ENCODE results near the gene RPRML.
A peak's percentile ranks its signal among the peaks of the same experiment; 100 is the strongest.
"Not testable (repeated sequence)": the region's sequence is repeated elsewhere in the genome, so short reads cannot be mapped to it uniquely, and the experiment has no call there.

The RPRML gene

DNA sequence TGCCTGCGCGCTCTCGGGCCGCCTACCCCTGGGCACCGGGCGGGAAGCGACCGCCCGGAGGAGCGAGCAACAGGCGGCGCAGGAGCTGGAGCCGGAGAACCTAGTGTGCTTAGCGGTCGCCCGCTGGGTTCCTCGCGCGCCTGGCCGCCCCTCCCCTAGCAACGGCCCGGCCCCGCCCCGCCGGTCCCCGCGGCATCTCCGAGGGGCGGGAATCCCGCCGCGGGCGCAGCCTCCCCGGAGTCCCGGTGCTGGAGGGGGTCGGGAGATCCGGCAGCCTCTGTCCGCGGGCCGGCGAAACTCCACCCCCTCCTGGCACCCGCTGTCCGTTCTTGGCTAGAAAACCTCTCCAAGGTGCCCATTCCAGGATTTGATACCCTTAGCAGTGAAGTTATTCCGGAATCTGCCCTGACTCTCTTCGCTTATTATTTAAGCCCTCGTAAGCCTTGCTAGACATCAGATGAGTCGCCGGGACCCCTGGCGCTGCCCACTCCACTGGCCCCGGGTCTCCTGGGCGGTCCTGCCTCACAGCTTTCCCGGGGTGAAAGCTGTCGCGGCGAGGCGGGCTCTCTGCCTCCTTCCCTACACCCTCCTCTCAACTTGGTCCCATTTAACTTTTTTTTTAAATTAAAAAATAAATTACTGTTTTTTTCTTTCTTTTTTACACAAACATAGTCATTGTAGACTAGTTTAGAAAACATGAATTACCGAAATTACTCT, at the start of gene RPRML:
Gene RPRML, minus strand, starts transcription at position 107 of the 717 bp plus-strand sequence. CDS start 246 bp downstream, outside the sequence.
- ChIA-PET CTCF (interaction anchor here (0.5 to 0.6 kb wide), 2 partner anchors 160 to 635 kb away, joined by 4 read pairs; no protein-coding TSS in a partner anchor), POLR2A (interaction anchor here (0.6 to 1.0 kb wide), 2 partner anchors 20 to 37 kb away, joined by 3 to 5 read pairs; no protein-coding TSS in a partner anchor)
- peak; percentile 70 for DNase-seq (ENCODE audit: extremely low spot score)
- TF ChIP-seq NFRKB (IDR thresholded peaks at IDR 0.05), result no peak
- no peak for TF ChIP-seq ELF4 (IDR thresholded peaks at IDR 0.05)
- TF ChIP-seq CTBP1 (IDR thresholded peaks at IDR 0.05; ENCODE audit: borderline replicate concordance), result no peak
- no peak for TF ChIP-seq HDGF (IDR thresholded peaks at IDR 0.05; ENCODE audit: borderline replicate concordance)
- TF ChIP-seq L3MBTL2 (conservative IDR thresholded peaks at IDR 0.05), result no peak

DNA sequence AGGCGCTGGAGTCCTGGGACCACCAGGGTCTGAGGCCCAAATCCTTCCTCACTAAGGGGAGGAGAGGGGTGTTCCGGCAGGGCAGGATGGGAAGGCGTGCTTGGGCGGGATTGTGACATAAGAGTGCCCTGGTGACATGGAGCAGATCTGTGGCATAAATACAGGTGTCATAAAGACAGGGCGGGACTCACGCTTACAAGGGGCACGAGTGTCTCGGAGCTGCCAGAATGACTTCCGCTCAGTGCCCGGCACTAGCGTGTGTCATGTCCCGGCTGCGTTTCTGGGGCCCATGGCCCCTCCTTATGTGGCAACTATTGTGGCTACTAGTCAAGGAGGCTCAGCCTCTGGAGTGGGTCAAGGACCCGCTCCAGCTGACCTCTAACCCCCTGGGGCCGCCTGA, 37.9 kb upstream of the RPRML start:
- CTCF ChIA-PET; DNase-seq (ENCODE audit: extremely low spot score); POLR2A ChIA-PET: not testable (repeated sequence)

DNA sequence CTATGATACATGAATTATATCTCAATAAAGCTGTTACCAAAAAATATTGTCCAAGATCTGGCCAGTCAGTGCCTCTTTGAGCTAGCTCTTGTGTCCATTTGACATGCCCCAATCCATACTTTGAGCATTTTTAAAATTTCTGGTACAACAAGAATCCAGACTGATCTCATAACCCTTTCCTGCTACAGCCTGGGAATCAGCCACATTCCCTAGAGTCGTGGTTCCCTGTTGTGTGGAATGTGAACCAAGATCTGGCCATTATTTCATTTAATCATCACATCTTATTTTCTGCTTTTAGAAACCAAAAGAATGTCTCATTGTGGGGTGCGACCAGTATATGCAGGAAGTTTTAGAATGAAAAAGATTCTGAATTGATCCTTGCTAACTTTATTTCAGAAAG, 34.3 kb upstream of the RPRML start:
- TF ChIP-seq LEF1 (IDR thresholded peaks at IDR 0.05; ENCODE audit: borderline replicate concordance) (no peak), ZNF384 (IDR thresholded peaks at IDR 0.05) (no peak), HDGF (IDR thresholded peaks at IDR 0.05; ENCODE audit: borderline replicate concordance) (no peak), BHLHE40 (IDR thresholded peaks at IDR 0.05; ENCODE audit: borderline replicate concordance) (no peak), FOXM1 (IDR thresholded peaks at IDR 0.05; ENCODE audit: borderline replicate concordance) (no peak), SP1 (IDR thresholded peaks at IDR 0.05) (no peak), SUZ12 (IDR thresholded peaks at IDR 0.05) (no peak), TARDBP (IDR thresholded peaks at IDR 0.05) (no peak), NFRKB (IDR thresholded peaks at IDR 0.05) (no peak)
- DNase-seq (ENCODE audit: extremely low spot score), result no peak
- POLR2A ChIA-PET, result no interaction called here
- CTCF ChIA-PET, result no interaction called here

DNA sequence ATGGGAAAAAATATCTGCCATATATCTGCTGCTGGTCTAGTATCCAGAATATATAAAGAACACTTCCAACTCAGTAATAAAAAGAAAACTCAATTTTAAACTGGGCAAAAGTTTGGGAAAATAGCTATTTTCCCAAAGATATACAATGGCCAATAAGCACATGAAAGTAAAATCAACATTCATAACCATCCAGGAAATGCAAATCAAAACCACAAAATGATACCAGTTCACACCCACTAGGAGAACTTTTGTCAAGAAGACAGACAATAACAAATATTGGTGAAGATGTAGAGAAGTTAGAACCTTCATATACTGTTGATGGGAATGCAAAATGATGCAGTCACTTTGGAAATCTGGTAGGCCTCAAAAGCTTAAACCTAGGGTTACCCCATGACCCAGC, 33.4 kb upstream of the RPRML start:
- DNase-seq (ENCODE audit: extremely low spot score), result no peak
- POLR2A ChIA-PET, result no interaction called here
- CTCF ChIA-PET, result no interaction called here
- no peak for TF ChIP-seq ELF4 (IDR thresholded peaks at IDR 0.05)
- no peak for TF ChIP-seq SUZ12 (IDR thresholded peaks at IDR 0.05)
- TF ChIP-seq CTBP1 (IDR thresholded peaks at IDR 0.05; ENCODE audit: borderline replicate concordance), result no peak
- TF ChIP-seq L3MBTL2 (conservative IDR thresholded peaks at IDR 0.05), result no peak
- no peak for TF ChIP-seq FOXK2 (IDR thresholded peaks at IDR 0.05)
- TF ChIP-seq BHLHE40 (IDR thresholded peaks at IDR 0.05; ENCODE audit: borderline replicate concordance), result no peak
- TF ChIP-seq, protein P1, sequence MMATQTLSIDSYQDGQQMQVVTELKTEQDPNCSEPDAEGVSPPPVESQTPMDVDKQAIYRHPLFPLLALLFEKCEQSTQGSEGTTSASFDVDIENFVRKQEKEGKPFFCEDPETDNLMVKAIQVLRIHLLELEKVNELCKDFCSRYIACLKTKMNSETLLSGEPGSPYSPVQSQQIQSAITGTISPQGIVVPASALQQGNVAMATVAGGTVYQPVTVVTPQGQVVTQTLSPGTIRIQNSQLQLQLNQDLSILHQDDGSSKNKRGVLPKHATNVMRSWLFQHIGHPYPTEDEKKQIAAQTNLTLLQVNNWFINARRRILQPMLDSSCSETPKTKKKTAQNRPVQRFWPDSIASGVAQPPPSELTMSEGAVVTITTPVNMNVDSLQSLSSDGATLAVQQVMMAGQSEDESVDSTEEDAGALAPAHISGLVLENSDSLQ (IDR thresholded peaks at IDR 0.05), result no peak
- TF ChIP-seq FOXM1 (IDR thresholded peaks at IDR 0.05; ENCODE audit: borderline replicate concordance), result no peak
- no peak for TF ChIP-seq HDGF (IDR thresholded peaks at IDR 0.05; ENCODE audit: borderline replicate concordance)
- TF ChIP-seq SP1 (IDR thresholded peaks at IDR 0.05), result no peak
- no peak for TF ChIP-seq ZNF384 (IDR thresholded peaks at IDR 0.05)
- no peak for TF ChIP-seq FOXA1 (IDR thresholded peaks at IDR 0.05)
- TF ChIP-seq LEF1 (IDR thresholded peaks at IDR 0.05; ENCODE audit: borderline replicate concordance), result no peak
- TF ChIP-seq ARNT (IDR thresholded peaks at IDR 0.05), result no peak

DNA sequence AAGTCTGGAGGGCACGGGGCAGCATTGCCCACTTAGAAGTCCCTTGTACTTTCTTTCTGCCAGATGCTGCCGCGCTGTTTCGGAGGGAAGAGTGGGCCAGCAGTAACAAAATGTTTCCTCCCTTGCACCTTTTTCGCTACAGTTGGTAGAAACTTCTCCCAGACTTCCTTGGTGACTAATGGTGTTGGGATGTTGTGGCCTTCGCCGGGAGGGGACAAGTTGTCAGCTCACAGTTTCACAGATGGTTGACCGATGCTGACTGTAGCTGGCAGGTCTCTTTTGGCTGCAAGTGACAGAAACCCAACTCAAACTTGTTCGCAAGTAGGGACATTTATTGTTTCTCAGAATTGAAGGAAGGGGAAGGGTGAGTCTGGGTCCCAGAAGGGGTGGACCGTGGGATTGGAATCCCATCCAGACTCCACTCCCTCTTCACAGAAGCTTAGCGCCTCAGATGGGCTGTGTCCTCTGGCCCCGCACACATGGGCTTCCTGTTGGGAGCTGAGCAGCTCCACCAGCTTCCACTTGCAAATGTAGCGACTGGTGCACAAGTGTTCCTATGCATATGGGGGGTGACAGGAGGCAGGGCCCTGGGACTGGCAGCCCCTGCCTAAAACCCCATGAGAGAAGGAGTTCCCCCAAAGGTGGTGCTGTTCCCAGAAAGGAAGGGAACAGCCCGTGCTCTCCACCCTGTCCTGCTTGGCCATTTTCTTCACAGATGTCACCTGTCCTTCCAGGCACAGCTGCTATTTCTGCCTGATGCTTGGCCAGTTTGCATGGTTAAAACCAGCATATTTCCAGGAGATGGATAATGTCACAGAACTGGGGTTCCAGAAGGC, 30.9 kb upstream of the RPRML start:
- POLR2A ChIA-PET, result no interaction called here
- CTCF ChIA-PET, result no interaction called here
- no peak for DNase-seq (ENCODE audit: extremely low spot score)
- TF ChIP-seq ELF4 (IDR thresholded peaks at IDR 0.05) (no peak), CTBP1 (IDR thresholded peaks at IDR 0.05; ENCODE audit: borderline replicate concordance) (no peak), HDGF (IDR thresholded peaks at IDR 0.05; ENCODE audit: borderline replicate concordance) (no peak), ARNT (IDR thresholded peaks at IDR 0.05) (no peak), SP1 (IDR thresholded peaks at IDR 0.05) (no peak), BHLHE40 (IDR thresholded peaks at IDR 0.05; ENCODE audit: borderline replicate concordance) (no peak), NFRKB (IDR thresholded peaks at IDR 0.05) (no peak), ZNF384 (IDR thresholded peaks at IDR 0.05) (no peak), TARDBP (IDR thresholded peaks at IDR 0.05) (no peak), L3MBTL2 (conservative IDR thresholded peaks at IDR 0.05) (no peak), FOXA1 (IDR thresholded peaks at IDR 0.05) (no peak), FOXK2 (IDR thresholded peaks at IDR 0.05) (no peak), SUZ12 (IDR thresholded peaks at IDR 0.05) (no peak), LEF1 (IDR thresholded peaks at IDR 0.05; ENCODE audit: borderline replicate concordance) (no peak), FOXM1 (IDR thresholded peaks at IDR 0.05; ENCODE audit: borderline replicate concordance) (no peak)
- TF ChIP-seq, protein P1 (IDR thresholded peaks at IDR 0.05), result no peak

DNA sequence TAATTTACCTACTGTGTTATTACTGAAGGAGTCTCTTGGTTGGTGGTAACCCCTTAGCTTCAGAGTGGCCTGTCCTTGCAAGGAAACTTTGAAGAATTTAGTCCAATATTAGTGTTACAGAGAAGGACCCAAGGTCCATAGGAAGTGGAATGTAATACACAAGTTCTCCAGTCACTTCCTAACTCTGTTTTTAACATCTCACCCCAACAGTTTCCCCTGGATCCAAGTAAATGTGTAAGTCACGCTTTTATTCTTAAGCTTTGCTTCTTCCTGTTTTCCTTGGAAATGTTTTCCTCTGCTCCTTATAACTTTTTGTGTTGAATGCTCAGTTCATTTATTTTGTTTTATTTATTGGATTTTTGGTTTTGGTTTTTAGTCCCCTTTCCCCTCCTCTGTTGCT, 25.9 kb upstream of the RPRML start:
- TF ChIP-seq ARNT (IDR thresholded peaks at IDR 0.05) (no peak), TARDBP (IDR thresholded peaks at IDR 0.05) (no peak), ZNF384 (IDR thresholded peaks at IDR 0.05) (no peak), NFRKB (IDR thresholded peaks at IDR 0.05) (no peak), BHLHE40 (IDR thresholded peaks at IDR 0.05; ENCODE audit: borderline replicate concordance) (no peak), FOXA1 (IDR thresholded peaks at IDR 0.05) (no peak), LEF1 (IDR thresholded peaks at IDR 0.05; ENCODE audit: borderline replicate concordance) (no peak), SP1 (IDR thresholded peaks at IDR 0.05) (no peak), FOXM1 (IDR thresholded peaks at IDR 0.05; ENCODE audit: borderline replicate concordance) (no peak), SUZ12 (IDR thresholded peaks at IDR 0.05) (no peak), FOXK2 (IDR thresholded peaks at IDR 0.05) (no peak), HDGF (IDR thresholded peaks at IDR 0.05; ENCODE audit: borderline replicate concordance) (no peak)
- TF ChIP-seq, protein P1 (IDR thresholded peaks at IDR 0.05), result no peak
- ChIA-PET CTCF (interaction anchor here (0.6 to 2.3 kb wide), 2 partner anchors 13 to 63 kb away, joined by 3 to 11 read pairs; no protein-coding TSS in a partner anchor), POLR2A (interaction anchor here (1.3 to 1.4 kb wide), 2 partner anchors 15 to 61 kb away, joined by 3 to 4 read pairs; no protein-coding TSS in a partner anchor)
- no peak for DNase-seq (ENCODE audit: extremely low spot score)

DNA sequence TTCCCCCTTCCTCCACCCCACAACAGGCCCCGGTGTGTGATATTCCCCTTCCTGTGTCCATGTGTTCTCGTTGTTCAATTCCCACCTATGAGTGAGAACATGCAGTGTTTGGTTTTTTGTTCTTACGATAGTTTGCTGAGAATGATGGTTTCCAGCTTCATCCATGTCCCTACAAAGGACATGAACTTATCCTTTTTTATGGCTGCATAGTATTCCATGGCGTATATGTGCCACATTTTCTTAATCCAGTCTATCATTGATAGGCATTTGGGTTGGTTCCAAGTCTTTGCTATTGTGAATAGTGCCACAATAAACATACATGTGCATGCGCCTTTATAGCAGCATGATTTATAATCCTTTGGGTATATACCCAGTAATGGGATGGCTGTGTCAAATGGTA, 24.8 kb upstream of the RPRML start:
- POLR2A ChIA-PET; CTCF ChIA-PET; DNase-seq (ENCODE audit: extremely low spot score): not testable (repeated sequence)
